HG02588 (cell line): ENCODE data around the gene ART4.

Experiments
- ATAC-seq: cut with Tn5 transposase; IDR thresholded peaks from one replicate; pipeline ENCODE4 v1.9.1; 2021; ENCODE audit warnings: mild to moderate bottlenecking, moderate library complexity; ENCODE audit not compliant: unreplicated experiment

ART4 gene

DNA sequence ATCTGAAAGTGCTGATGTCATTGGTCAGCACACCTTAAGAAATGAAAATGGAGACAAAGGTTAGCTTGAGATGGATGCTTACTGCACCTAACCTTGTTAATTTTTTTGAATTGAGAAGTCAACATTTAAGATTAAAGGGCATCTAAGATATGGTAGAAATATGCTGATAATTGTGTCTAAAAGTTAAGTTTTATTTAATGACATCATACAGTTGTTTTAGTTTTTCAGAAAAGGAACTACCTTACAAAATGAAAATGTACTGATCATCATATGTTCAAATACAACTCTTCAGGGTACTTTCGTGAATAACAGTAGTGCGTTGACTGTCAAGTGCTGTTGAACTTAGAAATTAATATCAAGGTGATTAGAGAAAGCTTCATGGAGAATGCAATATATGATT lies 31.8 kb downstream of the ART4 start:
- no peak for ATAC-seq

GRCh38 chr12:14810953-14811483 lies 32.3 kb downstream of the ART4 start:
- ATAC-seq = no peak

GRCh38 chr12:14810167-14810952 lies 33.0 kb downstream of the ART4 start:
- ATAC-seq = no peak

GRCh38 chr12:14803830-14804160 lies 39.5 kb downstream of the ART4 start:
- ATAC-seq = peak; percentile 13

DNA sequence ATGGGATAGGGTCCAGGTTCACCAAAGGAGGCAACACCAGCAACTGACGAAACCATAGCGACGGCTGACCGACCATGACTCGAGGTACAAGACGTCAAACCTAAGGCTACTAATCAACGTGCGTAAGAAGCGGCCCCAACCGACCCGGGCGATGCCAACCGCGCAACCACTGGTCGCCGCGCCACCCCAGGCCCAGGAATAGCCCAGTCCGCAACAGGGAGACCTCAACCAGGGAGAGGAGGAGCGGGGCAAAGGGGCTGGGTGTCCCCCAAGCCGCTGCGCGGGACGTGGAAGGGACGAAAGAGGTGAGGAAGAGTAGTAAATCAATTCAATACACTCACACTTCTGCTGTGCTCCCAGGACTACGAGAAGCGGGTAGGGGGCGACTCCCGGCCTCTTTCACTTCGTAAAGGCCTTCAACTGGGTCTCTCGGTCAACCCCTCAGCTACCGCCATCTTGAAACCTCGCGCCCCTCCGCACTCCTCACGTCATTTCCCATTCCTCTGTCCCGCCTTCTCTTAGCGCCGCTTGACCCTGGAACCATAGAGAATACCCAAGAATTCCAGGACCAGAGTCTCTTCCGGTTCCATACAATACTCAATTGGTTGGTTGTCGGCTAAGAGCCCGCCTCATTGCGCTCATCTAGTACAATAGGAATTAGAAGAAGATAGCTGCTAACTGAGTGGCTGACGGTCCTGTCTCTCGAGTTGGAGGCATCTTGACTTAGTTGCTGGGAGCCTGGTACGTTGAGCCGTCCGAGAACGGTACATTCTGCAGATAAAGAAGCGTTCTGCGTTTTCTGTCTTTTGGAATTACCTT lies 40.1 kb downstream of the ART4 start, which contains the start of the genes C12orf60 and WBP11:
TSS of gene C12orf60 (plus strand) at position 660 of the 819 bp plus-strand sequence. CDS start 19,266 bp downstream, outside the sequence.
TSS of gene WBP11 (minus strand) at position 468 of the 819 bp plus-strand sequence. CDS start 2,095 bp downstream, outside the sequence.
- ATAC-seq = peak; percentile 100

- ATAC-seq = no peak
Measured at GRCh38 chr12:14802721-14803010, 40.7 kb downstream of the ART4 start.

DNA sequence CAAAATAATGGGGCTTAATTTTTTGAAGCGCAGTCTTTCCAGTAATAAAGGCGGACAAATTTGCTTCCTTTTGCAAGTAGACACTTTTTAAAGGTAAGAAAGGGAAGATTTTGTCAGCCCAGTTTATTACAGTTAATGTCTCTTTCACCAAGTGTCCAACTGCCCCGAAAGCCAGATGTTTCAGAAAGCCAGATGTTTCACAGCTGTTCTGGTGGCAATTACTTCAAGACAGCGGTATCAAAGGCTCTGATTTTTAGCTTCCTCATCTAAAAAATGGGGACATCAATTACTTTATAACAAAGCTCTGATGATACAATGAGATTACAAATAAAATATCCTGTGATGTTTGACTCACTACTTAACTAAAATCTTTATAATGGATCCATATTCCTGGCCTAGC lies 41.1 kb downstream of the ART4 start:
- no peak for ATAC-seq

GRCh38 chr12:14795028-14795448 lies 48.3 kb downstream of the ART4 start:
- ATAC-seq = no peak

- ATAC-seq = no peak
Measured at GRCh38 chr12:14785568-14785967, 57.8 kb downstream of the ART4 start.

DNA sequence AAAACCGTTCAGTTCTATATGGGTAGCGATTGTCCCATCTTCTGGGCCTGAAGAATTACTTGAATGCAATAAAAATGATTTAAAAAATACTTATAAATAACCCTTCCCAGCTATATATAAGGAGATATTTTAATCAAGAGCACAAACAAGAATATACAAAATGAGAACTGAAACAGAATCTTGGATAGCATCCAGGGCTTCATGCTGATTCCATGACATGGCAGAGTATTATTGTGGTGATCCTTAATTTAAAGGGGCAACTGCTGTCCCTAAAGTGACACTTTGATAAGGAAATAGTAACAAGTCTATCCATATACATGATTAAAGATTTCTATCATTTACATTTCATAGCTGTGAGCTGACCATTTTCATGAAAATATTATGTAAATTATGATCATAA lies 58.9 kb downstream of the ART4 start:
- no peak for ATAC-seq

GRCh38 chr12:14782756-14783155 lies 60.6 kb downstream of the ART4 start:
- no peak for ATAC-seq

- no peak for ATAC-seq
Measured at GRCh38 chr12:14781563-14781962, 61.8 kb downstream of the ART4 start.

DNA sequence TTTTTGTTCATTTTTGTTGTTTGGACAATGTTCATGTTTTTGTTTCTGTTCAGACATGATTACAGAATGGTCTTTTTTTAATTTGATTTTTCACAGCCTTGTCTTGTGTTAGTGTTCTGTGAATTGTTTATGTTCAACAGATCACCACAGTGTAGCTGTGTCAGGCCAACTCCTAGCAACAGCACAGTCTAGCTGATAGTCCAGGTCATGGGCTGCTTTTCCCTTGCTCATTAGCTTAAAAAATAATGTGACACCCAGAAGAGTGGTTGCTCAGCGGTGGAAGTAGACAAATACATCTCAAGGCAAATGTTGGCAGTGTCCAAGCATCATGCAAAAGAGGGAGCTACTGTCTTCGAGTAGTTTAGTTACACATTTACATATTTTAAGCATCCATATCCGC lies 62.5 kb downstream of the ART4 start:
- ATAC-seq = no peak

GRCh38 chr12:14779834-14780233 lies 63.5 kb downstream of the ART4 start:
- no peak for ATAC-seq

DNA sequence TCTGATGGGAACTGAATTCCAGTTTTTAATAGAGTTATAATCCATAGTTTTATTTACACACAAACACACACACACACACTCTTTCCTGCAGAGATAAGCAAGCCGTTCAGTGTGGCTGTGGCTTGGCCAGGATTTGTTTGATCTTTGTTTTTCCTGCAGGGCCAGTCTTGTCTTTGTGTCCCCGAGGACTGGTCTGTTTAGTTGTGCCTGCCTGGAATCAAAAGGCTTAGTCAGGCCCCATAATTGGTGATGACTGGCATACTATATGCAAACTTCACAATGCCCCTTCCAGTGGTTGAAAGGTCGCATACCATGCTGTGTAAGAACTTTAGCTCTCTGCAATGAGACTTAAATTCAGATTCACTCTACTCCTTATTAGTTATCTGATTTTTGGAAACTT lies 66.1 kb downstream of the ART4 start:
- no peak for ATAC-seq

DNA sequence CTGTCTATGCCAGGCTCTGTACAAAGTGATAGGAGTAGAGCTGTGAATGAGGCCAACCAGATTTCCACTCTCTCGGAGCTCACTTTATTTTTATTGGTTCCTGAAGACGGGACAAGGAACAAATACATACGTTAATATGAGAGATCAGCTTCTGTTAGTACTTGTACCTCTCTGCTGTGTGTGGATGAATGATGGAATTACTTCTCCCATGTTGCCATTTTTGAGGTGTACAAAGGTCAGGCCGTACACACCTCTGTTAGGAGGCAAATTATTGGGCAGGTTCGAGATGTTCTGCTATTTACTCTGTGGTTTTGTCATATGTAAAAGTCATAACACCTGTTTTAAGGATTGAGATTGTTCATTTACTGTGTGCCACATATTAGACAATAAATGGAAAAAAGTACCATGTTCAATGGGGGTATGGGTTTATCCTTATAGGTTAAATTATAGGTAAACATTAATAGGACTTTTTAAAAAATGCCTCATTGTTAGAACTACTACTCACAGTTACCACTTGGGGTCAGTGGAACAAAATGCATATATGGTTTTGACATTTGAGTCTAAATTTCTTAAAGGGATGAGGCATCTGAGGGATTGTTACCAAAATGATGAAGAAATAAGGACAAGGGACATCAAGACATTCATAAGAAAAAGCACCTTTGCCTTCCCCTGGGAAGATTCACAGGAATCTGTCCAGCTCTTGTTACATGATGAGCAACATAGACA lies 66.9 kb downstream of the ART4 start:
- ATAC-seq = no peak

DNA sequence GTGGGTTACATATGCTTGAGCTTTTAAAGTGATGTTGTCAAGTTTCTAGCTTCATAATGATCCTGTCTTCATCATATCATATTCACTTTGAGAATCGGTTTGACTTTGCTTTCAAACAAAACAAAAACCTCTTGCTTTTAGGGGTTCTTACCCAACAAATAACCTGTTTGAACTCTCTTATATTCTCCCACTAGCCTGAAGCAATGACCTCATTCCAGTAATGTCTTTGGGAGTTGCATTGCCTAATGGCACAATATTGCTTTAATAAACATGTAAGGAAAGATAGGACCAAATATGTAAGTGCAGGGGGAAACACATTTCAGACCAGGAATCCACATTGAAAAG lies 67.7 kb downstream of the ART4 start:
- no peak for ATAC-seq
